ENCODE results near the gene HCAR1.
A peak's percentile ranks its signal among the peaks of the same experiment; 100 is the strongest.
"Not testable (repeated sequence)": the region's sequence is repeated elsewhere in the genome, so short reads cannot be mapped to it uniquely, and the experiment has no call there.

HCAR1 gene

GRCh38 chr12:122721057-122721545, 9.5 kb downstream of the HCAR1 start:
- DNase-seq (ENCODE audit: low read depth): peak; percentile 67

GRCh38 chr12:122716658-122717057, 14.0 kb downstream of the HCAR1 start, which contains the start of gene HCAR3:
Gene HCAR3 (minus strand): TSS chr12:122716811. CDS start chr12:122716737, 74 bp downstream.
- DNase-seq (ENCODE audit: low read depth): peak; percentile 54

GRCh38 chr12:122715211-122715610, 15.4 kb downstream of the HCAR1 start:
- DNase-seq (ENCODE audit: low read depth): peak; percentile 77

- DNase-seq (ENCODE audit: low read depth): not testable (repeated sequence)
Measured at GRCh38 chr12:122713491-122714188, 17.0 kb downstream of the HCAR1 start.

- not testable (repeated sequence) for DNase-seq (ENCODE audit: low read depth)
Measured at GRCh38 chr12:122711266-122711665, 19.4 kb downstream of the HCAR1 start.

GRCh38 chr12:122710341-122710740, 20.3 kb downstream of the HCAR1 start:
- DNase-seq (ENCODE audit: low read depth): not testable (repeated sequence)

GRCh38 chr12:122709287-122709686, 21.4 kb downstream of the HCAR1 start:
- not testable (repeated sequence) for DNase-seq (ENCODE audit: low read depth)

- DNase-seq (ENCODE audit: low read depth): peak; percentile 49
Measured at GRCh38 chr12:122703841-122704240, 26.8 kb downstream of the HCAR1 start.

- DNase-seq (ENCODE audit: low read depth): peak; percentile 86
Measured at GRCh38 chr12:122702890-122703611, 27.6 kb downstream of the HCAR1 start, which contains the start of gene HCAR2. Gene HCAR2 (minus strand): TSS chr12:122703357. CDS start chr12:122703283, 74 bp downstream.

- DNase-seq (ENCODE audit: low read depth): not testable (repeated sequence)
Measured at GRCh38 chr12:122701481-122701880, 29.2 kb downstream of the HCAR1 start.

GRCh38 chr12:122700038-122700710, 30.5 kb downstream of the HCAR1 start:
- not testable (repeated sequence) for DNase-seq (ENCODE audit: low read depth)

- not testable (repeated sequence) for DNase-seq (ENCODE audit: low read depth)
Measured at GRCh38 chr12:122696922-122697321, 33.7 kb downstream of the HCAR1 start.

- DNase-seq (ENCODE audit: low read depth): no peak
Measured at GRCh38 chr12:122691566-122691965, 39.1 kb downstream of the HCAR1 start.

- DNase-seq (ENCODE audit: low read depth): no peak
Measured at GRCh38 chr12:122688291-122688690, 42.4 kb downstream of the HCAR1 start.

GRCh38 chr12:122687086-122687485, 43.6 kb downstream of the HCAR1 start:
- peak; percentile 94 for DNase-seq (ENCODE audit: low read depth)

GRCh38 chr12:122686538-122686937, 44.1 kb downstream of the HCAR1 start:
- DNase-seq (ENCODE audit: low read depth): no peak

GRCh38 chr12:122684297-122684813, 46.3 kb downstream of the HCAR1 start:
- DNase-seq (ENCODE audit: low read depth): no peak

GRCh38 chr12:122681814-122682213, 48.8 kb downstream of the HCAR1 start:
- peak; percentile 65 for DNase-seq (ENCODE audit: low read depth)

- not testable (repeated sequence) for DNase-seq (ENCODE audit: low read depth)
Measured at GRCh38 chr12:122680989-122681388, 49.7 kb downstream of the HCAR1 start.

- DNase-seq (ENCODE audit: low read depth): not testable (repeated sequence)
Measured at GRCh38 chr12:122676781-122677180, 53.9 kb downstream of the HCAR1 start.
